AG20443 (cell line): ENCODE data around the gene MED23.
"Not testable (repeated sequence)": the region's sequence is repeated elsewhere in the genome, so short reads cannot be mapped to it uniquely, and the experiment has no call there.

Source experiments
- DNase-seq: peaks from one replicate; pipeline ENCODE4 v3.0.0; 2012; ENCODE audit warnings: low spot score, mixed read lengths

Gene MED23

GRCh38 chr6:131574686-131575085 lies 53.4 kb downstream of the MED23 start:
- no peak for DNase-seq

GRCh38 chr6:131574133-131574532 lies 53.9 kb downstream of the MED23 start:
- DNase-seq = no peak

GRCh38 chr6:131572686-131573415 lies 55.2 kb downstream of the MED23 start, which contains the start of gene ARG1:
Gene ARG1, plus strand, starts transcription at chr6:131573226. Its CDS starts 57 bp downstream, at chr6:131573283.
- DNase-seq = no peak

GRCh38 chr6:131568726-131569125 lies 59.3 kb downstream of the MED23 start:
- DNase-seq = no peak

GRCh38 chr6:131565056-131565455 lies 63.0 kb downstream of the MED23 start:
- no peak for DNase-seq

- DNase-seq = no peak
These were observed 65.9 kb downstream of the MED23 start for GRCh38 chr6:131561925-131562707.

GRCh38 chr6:131558922-131559321 lies 69.1 kb downstream of the MED23 start:
- DNase-seq = peak; percentile 13

GRCh38 chr6:131555992-131556391 lies 72.0 kb downstream of the MED23 start:
- no peak for DNase-seq

- no peak for DNase-seq
These were observed 75.5 kb downstream of the MED23 start for GRCh38 chr6:131552572-131552971.

GRCh38 chr6:131551902-131552301 lies 76.1 kb downstream of the MED23 start:
- no peak for DNase-seq

- DNase-seq = no peak
These were observed 78.2 kb downstream of the MED23 start for GRCh38 chr6:131549811-131550210.

- no peak for DNase-seq
These were observed 79.6 kb downstream of the MED23 start for GRCh38 chr6:131548441-131548840.

- no peak for DNase-seq
These were observed 80.6 kb downstream of the MED23 start for GRCh38 chr6:131547488-131547887.

- no peak for DNase-seq
These were observed 82.7 kb downstream of the MED23 start for GRCh38 chr6:131545317-131545716.

- not testable (repeated sequence) for DNase-seq
These were observed 89.4 kb downstream of the MED23 start for GRCh38 chr6:131538615-131539014.

- no peak for DNase-seq
These were observed 95.4 kb downstream of the MED23 start for GRCh38 chr6:131532580-131533039.

- DNase-seq = not testable (repeated sequence)
These were observed 96.4 kb downstream of the MED23 start for GRCh38 chr6:131531681-131532080.

GRCh38 chr6:131530936-131531335 lies 97.1 kb downstream of the MED23 start:
- not testable (repeated sequence) for DNase-seq

- DNase-seq = no peak
These were observed 103.2 kb downstream of the MED23 start for GRCh38 chr6:131524695-131525336.

GRCh38 chr6:131523988-131524673 lies 103.9 kb downstream of the MED23 start:
- no peak for DNase-seq
